ENCODE data around the gene VANGL2.

DNA sequence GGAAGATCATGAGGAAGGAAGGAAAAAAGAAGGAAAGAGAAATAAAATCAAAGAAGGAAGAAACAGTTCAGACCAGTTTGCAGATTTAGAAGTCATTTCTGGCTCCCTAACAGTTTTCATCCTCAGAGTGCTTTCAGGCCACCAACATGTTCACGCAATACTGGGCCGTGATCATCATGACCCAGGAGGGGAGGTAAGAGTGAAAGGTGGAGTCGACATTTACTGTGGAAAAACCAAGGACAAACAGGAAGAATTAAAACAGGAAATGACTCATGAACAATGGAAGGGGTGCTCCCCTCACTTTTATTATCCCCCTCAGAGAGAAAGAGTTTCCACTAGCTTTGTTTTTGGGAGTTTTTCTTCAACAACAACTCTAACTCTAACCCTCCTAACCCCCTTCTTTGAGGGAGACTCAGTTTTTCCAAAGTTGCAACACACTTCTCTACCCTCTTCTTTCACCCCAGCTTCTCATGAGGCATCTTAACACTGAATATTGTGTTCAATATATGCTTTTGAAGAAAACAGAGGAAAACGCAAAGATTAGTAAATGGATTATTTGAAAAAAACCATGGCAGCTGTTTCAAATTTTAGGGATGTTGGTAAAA is 60.4 kb downstream of the VANGL2 start:
- TF ChIP-seq, protein P1, sequence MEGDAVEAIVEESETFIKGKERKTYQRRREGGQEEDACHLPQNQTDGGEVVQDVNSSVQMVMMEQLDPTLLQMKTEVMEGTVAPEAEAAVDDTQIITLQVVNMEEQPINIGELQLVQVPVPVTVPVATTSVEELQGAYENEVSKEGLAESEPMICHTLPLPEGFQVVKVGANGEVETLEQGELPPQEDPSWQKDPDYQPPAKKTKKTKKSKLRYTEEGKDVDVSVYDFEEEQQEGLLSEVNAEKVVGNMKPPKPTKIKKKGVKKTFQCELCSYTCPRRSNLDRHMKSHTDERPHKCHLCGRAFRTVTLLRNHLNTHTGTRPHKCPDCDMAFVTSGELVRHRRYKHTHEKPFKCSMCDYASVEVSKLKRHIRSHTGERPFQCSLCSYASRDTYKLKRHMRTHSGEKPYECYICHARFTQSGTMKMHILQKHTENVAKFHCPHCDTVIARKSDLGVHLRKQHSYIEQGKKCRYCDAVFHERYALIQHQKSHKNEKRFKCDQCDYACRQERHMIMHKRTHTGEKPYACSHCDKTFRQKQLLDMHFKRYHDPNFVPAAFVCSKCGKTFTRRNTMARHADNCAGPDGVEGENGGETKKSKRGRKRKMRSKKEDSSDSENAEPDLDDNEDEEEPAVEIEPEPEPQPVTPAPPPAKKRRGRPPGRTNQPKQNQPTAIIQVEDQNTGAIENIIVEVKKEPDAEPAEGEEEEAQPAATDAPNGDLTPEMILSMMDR (IDR thresholded peaks at IDR 0.05; ENCODE audit: low read depth, low read length), result no peak
- no peak for TF ChIP-seq EZH2phosphoT487 (IDR thresholded peaks at IDR 0.05; ENCODE audit: low read depth)

Data from OCI-LY3 (cell line).